Measurements from ENCODE around the gene SESTD1. TPM values are rescaled to one million over a fixed set of nuclear protein-coding genes. Genes with fewer than 3 reads are reported as not detected.
"Not testable (repeated sequence)": the region's sequence is repeated elsewhere in the genome, so short reads cannot be mapped to it uniquely, and the experiment has no call there.

The SESTD1 gene
- total RNA-seq, 3 donors from 2014 or later (not counting 1 experiment from before 2014, with no cell fraction given): 14.7 to 25.2 (median 19.0) TPM

DNA sequence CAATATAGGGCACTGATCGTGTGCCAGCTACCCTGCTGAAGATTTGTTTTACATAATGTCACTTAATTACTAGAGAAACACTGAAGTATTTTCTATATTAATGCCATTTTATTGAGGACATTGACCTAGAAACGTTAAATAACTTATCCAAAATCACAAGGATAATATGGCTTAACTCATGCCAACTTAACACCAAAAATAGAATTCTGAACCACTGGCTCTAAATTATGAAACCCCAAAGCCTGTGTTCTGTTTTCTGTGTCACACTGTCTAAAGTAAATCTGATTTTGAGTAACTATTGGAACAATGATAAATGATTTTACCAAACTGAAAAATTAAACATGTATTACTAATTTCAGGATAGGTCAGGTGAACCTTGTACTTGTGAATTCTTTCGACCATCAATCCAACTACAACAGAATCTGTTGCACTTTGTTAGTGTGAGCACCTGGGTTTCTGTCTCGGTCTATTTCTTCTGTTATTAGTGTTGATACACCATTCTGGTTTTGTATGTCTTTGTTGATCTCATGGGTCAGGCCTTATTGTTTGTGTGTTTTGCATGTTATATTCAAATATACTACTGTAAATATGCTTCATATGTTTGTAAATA, 166.4 kb downstream of the SESTD1 start:
- H3K9me3 ChIP-seq (ENCODE audit: control insufficient read depth, insufficient read depth, low read length): no peaks in the 10 kb centered on the region
- no peak overlapping the region for H3K4me3 Mint-ChIP-seq
- H3K27me3 Mint-ChIP-seq (ENCODE audit: low read depth in 2 of 2): peaks cover 0 to 3% of the 10 kb centered on the region in 2 donors
- 100% methylated on average over 1 of the region's 4 CpGs for whole genome bisulfite sequencing (ENCODE audit: insufficient coverage)
- H3K4me3 ChIP-seq (ENCODE audit: low read length): no peak overlapping the region
- peaks cover 9% of the 10 kb centered on the region in 2 donors for H3K4me1 Mint-ChIP-seq
- no peak overlapping the region for H3K27ac ChIP-seq (ENCODE audit: low read length)
- no peaks in the 10 kb centered on the region for H3K36me3 ChIP-seq (ENCODE audit: control insufficient read depth, insufficient read depth, low read length)
- no peaks in the 10 kb centered on the region for H3K36me3 Mint-ChIP-seq
- intact Hi-C loops (cut with micrococcal nuclease): no loop called here
- H3K27ac Mint-ChIP-seq: no peak overlapping the region
- ATAC-seq (no peak), DNase-seq (no peak)
- H3K4me1 ChIP-seq (ENCODE audit: control insufficient read depth, insufficient read depth, low read length): peaks cover 10% of the 10 kb centered on the region
- no peaks in the 10 kb centered on the region for H3K27me3 ChIP-seq (ENCODE audit: control insufficient read depth, insufficient read depth, low read length)
- H3K9me3 Mint-ChIP-seq: peaks cover 0 to 2% of the 10 kb centered on the region in 2 donors
- TF ChIP-seq, protein P1, sequence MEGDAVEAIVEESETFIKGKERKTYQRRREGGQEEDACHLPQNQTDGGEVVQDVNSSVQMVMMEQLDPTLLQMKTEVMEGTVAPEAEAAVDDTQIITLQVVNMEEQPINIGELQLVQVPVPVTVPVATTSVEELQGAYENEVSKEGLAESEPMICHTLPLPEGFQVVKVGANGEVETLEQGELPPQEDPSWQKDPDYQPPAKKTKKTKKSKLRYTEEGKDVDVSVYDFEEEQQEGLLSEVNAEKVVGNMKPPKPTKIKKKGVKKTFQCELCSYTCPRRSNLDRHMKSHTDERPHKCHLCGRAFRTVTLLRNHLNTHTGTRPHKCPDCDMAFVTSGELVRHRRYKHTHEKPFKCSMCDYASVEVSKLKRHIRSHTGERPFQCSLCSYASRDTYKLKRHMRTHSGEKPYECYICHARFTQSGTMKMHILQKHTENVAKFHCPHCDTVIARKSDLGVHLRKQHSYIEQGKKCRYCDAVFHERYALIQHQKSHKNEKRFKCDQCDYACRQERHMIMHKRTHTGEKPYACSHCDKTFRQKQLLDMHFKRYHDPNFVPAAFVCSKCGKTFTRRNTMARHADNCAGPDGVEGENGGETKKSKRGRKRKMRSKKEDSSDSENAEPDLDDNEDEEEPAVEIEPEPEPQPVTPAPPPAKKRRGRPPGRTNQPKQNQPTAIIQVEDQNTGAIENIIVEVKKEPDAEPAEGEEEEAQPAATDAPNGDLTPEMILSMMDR (IDR thresholded peaks at IDR 0.05): no peak

DNA sequence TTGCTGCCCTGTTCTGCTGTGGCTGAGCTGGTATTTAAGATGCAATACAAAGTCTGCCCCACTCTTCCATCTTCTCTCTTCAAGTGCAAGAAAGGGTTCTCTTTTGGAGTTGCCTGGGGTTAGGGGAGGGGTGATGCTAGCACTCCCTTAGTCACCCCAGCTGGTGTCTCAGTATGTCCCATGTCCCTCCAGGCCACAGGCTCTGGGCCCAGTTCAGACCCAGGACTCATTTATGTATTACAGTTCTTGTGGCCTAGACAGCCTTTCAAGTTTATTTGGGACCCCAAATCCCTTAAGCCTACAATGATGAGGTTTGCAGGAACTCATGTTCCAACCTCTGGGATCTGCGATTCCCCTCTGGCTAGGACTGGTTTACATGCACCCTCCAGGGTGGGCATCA, 167.5 kb downstream of the SESTD1 start:
- no peaks in the 10 kb centered on the region for H3K9me3 ChIP-seq (ENCODE audit: control insufficient read depth, insufficient read depth, low read length)
- peaks cover 0 to 3% of the 10 kb centered on the region in 2 donors for H3K27me3 Mint-ChIP-seq (ENCODE audit: low read depth in 2 of 2)
- H3K4me3 ChIP-seq (ENCODE audit: low read length): no peak overlapping the region
- no peaks in the 10 kb centered on the region for H3K36me3 ChIP-seq (ENCODE audit: control insufficient read depth, insufficient read depth, low read length)
- no peak overlapping the region for H3K4me3 Mint-ChIP-seq
- peaks cover 0 to 2% of the 10 kb centered on the region in 2 donors for H3K9me3 Mint-ChIP-seq
- H3K27ac ChIP-seq (ENCODE audit: low read length): no peak overlapping the region
- TF ChIP-seq, protein P1 (IDR thresholded peaks at IDR 0.05): no peak
- ATAC-seq (no peak), DNase-seq (no peak)
- intact Hi-C loops (cut with micrococcal nuclease): no loop called here
- no peak overlapping the region for H3K27ac Mint-ChIP-seq
- H3K4me1 ChIP-seq (ENCODE audit: control insufficient read depth, insufficient read depth, low read length): peaks cover 10% of the 10 kb centered on the region
- WGBS (ENCODE audit: insufficient coverage): 87% methylated on average over 1 of the region's 1 CpG
- no peaks in the 10 kb centered on the region for H3K27me3 ChIP-seq (ENCODE audit: control insufficient read depth, insufficient read depth, low read length)
- H3K36me3 Mint-ChIP-seq: no peaks in the 10 kb centered on the region
- peaks cover 9% of the 10 kb centered on the region in 2 donors for H3K4me1 Mint-ChIP-seq

DNA sequence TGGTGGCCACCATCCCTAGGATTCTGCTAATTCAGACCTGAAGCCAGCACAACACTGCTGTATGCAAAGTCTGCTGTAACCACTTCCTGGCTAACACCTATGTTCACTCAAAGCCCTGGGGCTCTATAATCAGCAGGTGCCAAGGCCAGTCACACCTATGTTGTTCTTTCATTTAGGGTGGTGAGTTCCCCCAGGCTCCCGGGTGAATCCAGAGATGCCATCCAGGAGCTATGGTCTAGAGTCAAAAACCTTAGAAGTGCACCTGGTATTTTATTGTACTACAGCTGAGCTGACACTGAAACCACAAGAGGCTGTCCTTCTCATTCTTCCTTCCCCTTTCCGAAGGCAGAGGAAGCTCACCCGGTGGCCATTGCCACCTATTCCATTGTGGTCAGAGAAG, 168.5 kb downstream of the SESTD1 start:
- Mint-ChIP-seq H3K27me3 (ENCODE audit: low read depth in 2 of 2) (peaks cover 0 to 3% of the 10 kb centered on the region in 2 donors), H3K4me3 (no peak overlapping the region), H3K9me3 (peaks cover 0 to 2% of the 10 kb centered on the region in 2 donors), H3K36me3 (no peaks in the 10 kb centered on the region), H3K4me1 (peaks cover 9% of the 10 kb centered on the region in 2 donors), H3K27ac (no peak overlapping the region)
- H3K27me3 ChIP-seq (ENCODE audit: control insufficient read depth, insufficient read depth, low read length): no peaks in the 10 kb centered on the region
- intact Hi-C loops (cut with micrococcal nuclease): no loop called here
- H3K36me3 ChIP-seq (ENCODE audit: control insufficient read depth, insufficient read depth, low read length): no peaks in the 10 kb centered on the region
- H3K4me3 ChIP-seq (ENCODE audit: low read length): no peak overlapping the region
- peaks cover 10% of the 10 kb centered on the region for H3K4me1 ChIP-seq (ENCODE audit: control insufficient read depth, insufficient read depth, low read length)
- peak; percentile 54 to 70 (median 57) for ATAC-seq
- WGBS (ENCODE audit: insufficient coverage): 2% methylated on average over 2 of the region's 3 CpGs
- TF ChIP-seq, protein P1 (IDR thresholded peaks at IDR 0.05): no peak
- no peaks in the 10 kb centered on the region for H3K9me3 ChIP-seq (ENCODE audit: control insufficient read depth, insufficient read depth, low read length)
- H3K27ac ChIP-seq (ENCODE audit: low read length): no peak overlapping the region
- DNase-seq: peak in 1 of 2 donors; percentile 46

DNA sequence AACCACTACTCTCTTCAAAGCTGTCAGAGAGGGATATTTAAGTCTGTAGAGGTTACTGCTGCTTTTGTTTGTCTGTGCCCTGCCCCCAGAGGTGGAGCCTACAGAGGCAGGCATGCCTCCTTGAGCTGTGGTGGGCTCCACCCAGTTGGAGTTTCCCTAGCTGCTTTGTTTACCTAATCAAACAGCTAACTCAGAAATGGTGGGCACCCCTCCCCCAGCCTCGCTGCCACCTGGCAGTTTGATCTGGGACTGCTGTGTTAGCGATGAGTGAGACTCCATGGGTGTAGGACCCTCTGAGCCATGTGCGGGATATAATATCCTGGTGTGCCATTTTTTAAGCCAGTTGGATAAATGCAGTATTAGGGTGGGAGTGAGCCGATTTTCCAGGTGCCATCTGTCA, 171.7 kb downstream of the SESTD1 start:
- H3K4me3 Mint-ChIP-seq; DNase-seq; H3K36me3 Mint-ChIP-seq; H3K36me3 ChIP-seq (ENCODE audit: control insufficient read depth, insufficient read depth, low read length); H3K9me3 Mint-ChIP-seq; H3K27ac ChIP-seq (ENCODE audit: low read length); H3K27ac Mint-ChIP-seq; H3K27me3 Mint-ChIP-seq (ENCODE audit: low read depth in 2 of 2); H3K4me3 ChIP-seq (ENCODE audit: low read length); ATAC-seq; H3K9me3 ChIP-seq (ENCODE audit: control insufficient read depth, insufficient read depth, low read length); intact Hi-C loops (cut with micrococcal nuclease); H3K27me3 ChIP-seq (ENCODE audit: control insufficient read depth, insufficient read depth, low read length); H3K4me1 Mint-ChIP-seq: not testable (repeated sequence)
- 92% methylated on average over 4 of the region's 4 CpGs for WGBS (ENCODE audit: insufficient coverage)
- H3K4me1 ChIP-seq (ENCODE audit: control insufficient read depth, insufficient read depth, low read length): peaks cover 10% of the 10 kb centered on the region
